ENCODE results near the gene PRRC2B.
"Not testable (repeated sequence)": the region's sequence is repeated elsewhere in the genome, so short reads cannot be mapped to it uniquely, and the experiment has no call there.

The PRRC2B gene

GRCh38 chr9:131393622-131394463 lies at the start of gene PRRC2B:
Gene PRRC2B, plus strand, starts transcription at chr9:131394086. Its CDS starts 36,059 bp downstream, at chr9:131430145.
- DNase-seq (ENCODE audit: low read depth, low spot score), result peak; percentile 87

DNA sequence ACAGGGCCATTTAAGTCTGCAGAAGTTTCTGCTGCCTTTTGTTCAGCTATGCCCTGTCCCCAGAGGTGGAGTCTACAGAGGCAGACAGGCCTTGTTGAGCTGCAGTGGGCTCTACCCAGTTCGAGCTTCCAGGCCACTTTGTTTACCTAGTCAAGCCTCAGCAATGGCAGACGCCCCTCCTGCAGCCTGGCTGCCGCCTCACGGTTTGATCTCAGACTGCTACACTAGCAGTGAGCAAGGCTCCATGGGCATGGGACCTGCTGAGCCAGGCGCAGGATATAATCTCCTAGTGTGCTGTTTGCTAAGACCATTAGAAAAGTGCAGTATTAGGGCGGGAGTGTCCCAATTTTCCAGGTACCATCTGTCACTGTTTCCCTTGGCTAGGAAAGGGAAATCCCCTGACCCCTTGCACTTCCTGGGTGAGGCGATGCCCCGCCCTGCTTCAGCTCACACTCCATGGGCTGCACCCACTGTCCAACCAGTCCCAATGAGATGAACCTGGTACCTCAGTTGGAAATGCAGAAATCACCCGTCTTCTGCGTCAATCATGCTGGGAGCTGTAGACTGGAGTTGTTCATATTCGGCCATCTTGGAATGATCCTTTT lies 48.9 kb upstream of the PRRC2B start:
- DNase-seq (ENCODE audit: low read depth, low spot score), result not testable (repeated sequence)

DNA sequence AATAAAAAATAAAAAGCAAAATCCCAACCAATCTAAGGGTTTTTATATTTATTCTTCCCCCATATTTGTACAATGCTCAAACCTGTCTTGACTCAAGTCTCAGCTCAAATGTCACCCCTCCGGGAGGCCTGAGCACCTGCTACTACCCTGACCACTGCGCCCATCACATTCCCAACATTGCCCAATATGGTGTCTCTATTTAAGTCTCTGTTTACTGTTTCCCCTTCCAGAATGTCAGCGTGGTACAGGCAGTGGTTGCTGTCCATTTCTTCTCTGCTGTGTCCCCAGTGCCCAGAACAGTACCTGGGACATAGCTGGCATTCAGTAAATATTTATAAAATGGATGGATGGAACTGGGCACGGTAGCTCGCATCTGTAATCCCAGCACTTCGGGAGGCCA lies 47.3 kb upstream of the PRRC2B start:
- no peak for DNase-seq (ENCODE audit: low read depth, low spot score)

DNA sequence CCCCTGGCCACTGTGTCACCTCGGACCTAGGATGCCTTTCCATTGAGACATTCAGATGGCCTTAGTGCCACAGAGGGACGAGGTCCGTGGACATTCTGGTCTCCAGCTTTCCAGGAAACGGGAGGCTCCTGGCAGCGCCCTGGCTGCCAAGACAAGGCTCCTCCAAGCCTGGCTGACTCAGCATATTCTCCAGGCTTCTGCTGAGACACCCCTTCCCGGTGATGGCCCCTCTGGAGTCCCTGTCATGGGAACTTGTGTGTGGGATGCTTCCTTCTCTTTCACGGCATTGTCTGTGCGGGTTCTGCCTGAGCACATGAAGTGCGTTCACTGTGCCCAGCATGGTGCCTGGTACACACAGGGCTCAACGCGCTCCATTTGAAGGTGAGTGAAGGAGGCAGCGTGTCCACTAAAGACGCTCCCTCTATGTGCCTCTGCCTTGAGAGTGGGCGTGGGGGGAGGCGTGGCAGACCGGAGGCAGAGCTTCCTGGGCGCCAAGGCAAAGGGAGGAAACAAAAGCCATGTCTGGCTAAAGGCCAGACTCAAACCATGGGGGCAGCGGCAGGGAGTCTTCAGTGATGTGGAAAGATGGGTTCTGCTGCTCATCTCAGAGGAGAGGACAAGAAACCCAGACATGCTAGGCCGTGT lies 46.4 kb upstream of the PRRC2B start:
- DNase-seq (ENCODE audit: low read depth, low spot score), result no peak

DNA sequence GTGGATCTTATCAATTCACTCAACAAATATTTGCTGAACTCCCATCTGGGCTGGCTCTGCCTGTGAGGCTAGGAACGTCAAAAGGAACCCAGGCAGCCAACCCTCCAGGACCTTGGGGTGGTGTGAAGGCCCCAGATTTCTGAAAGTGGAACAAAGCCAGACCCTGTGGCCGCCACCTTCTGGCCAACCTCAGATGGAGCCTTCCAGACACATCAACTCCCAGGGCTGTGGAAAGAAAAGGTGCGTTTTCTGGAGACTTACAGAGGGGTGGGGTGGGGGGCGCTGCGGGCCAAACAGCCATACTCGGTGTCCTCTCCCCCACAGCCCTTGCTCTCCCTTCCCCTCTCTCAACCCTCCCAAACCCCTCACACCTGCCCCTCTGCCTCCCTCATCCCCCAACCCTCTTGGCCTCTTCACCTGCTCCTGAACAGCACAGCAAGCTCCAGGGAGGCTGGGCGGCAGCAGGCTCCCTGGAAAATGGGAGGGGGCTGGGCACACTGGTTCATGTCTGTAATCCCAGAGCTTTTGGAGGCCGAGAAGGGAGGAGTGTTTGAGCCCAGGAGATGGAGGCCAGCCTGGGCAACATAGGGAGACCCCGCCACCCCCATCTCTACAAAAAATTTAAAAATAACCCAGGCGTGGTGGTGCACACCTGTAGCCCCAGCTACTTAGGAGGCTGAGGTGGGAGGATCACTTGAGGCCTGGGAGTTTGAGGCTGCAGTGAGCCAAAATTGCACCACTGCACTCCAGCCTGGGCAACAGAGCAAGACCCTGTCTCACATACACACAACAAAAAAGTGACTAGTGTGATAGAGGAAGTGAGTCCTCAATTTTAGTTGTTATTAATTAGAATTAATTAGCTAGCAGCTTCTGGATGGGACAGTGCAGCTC lies 45.0 kb upstream of the PRRC2B start:
- DNase-seq (ENCODE audit: low read depth, low spot score), result peak; percentile 30

DNA sequence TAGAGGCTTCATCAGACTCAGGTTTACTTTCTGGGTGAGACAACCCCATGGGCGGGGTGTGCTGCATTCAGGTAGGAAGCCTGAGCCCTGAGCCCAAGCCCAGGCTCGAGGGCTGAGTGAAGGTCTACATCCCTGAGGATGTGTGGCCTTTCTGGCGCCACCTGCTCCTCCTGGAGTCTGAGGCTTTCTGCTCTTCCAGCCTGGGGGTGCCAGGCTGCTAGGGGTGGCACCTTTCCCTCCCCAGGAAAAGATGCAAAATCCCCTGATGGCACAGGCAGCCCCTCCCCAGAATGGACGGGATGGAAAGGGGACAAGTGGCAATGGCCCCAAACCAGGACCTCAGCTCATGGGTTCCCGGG lies 44.4 kb upstream of the PRRC2B start:
- no peak for DNase-seq (ENCODE audit: low read depth, low spot score)

DNA sequence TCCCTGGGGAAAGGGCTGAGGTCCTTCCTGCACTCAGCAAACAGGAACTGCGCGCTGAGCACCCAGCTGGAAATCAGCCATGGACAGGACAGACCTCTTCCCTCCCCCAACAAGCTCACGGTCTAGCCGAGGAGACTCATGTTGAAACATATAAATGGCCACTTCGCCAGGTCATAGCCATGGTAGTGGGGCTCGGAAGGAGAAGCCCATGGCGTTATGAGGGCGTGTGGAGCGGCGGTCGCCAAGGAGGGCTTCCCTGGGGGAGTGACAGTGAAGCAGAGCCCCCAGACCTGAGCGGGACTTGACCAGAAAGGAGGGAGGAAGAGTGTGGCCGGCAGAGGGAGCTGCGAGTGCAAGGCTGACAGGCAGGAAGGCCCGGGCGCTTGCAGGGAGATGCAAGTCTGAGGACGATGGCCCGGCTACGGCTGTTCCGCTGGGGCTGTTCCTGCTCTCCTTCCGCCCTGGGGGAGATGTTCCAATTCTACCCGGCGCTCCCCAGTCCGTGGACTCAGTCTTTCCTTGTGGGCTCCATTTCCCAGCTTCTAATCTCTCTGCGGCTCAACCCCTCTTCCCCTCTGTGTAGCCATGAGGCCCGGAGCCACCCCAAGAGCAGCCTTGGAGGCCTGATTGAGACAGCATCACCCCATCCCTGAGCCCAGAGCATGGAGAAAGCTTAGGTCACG lies 43.9 kb upstream of the PRRC2B start:
- peak; percentile 95 for DNase-seq (ENCODE audit: low read depth, low spot score)

DNA sequence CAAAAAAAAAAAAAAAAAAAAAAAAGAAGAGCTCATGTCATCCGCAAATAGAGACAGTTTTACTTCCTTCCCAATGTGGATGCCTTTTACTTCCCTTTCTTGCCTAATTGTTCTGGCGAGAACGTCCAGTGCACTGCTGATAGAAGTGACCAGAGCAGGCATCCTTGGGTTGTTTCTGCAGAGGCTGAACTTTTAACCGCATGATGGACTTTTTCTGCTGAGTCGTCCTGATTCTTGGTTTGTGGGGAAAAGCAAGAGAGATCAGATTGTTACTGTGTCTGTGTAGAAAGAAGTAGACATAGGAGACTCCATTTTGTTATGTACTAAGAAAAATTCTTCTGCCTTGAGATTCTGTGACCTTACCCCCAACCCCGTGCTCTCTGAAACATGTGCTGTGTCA lies 37.4 kb upstream of the PRRC2B start:
- DNase-seq (ENCODE audit: low read depth, low spot score), result peak; percentile 38

DNA sequence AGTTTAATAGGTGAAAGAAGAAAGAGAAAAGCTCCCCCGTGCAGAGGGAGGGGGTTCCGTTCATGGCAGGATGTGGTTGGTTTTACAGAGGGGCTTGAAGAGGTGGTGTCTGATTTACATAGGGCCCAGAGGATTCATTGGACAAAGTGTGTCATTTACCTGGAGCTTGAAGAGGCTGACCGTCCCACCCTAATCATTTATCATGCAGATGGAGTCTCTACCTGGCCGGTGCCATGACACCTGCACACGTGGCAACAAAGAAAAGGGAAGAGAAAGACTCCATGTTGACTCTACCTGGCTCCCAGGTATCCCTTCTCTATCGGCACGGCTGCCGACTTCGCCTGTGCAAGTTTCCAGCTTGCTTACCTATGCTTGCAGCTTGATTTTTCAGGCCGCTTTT lies 35.3 kb upstream of the PRRC2B start:
- DNase-seq (ENCODE audit: low read depth, low spot score), result peak; percentile 40

DNA sequence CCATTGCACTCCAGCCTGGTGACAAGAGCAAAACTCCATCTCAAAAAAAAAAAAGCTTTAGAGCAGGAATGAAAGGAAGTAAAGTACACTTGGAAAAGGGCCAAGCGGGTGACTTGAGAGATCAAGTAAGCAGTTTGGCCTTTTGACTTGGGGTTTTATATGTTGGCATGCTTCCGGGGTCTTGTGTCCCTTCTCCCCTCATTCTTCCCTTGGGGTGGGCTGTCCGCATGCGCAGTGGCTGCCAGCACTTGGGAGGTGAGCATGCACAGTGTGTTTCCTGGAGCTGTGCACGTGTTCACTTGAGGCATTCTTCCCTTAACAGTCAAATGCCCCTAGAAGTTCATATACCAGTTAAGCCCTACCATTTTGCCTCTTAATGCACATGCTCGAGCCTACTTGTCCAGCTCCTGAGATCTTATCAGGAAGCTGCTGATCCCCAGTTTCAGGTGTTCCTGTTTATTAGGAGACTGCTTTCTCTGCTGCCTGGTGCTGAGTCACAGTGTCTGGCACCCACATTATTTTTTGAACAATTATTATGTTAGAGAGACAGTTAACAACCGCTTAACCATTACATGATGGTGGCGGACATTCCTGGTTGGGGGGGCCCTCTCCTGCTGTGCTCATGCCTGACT lies 32.6 kb upstream of the PRRC2B start:
- DNase-seq (ENCODE audit: low read depth, low spot score), result no peak

- no peak for DNase-seq (ENCODE audit: low read depth, low spot score)
These were observed 28.3 kb upstream of the PRRC2B start for GRCh38 chr9:131365546-131365945.

DNA sequence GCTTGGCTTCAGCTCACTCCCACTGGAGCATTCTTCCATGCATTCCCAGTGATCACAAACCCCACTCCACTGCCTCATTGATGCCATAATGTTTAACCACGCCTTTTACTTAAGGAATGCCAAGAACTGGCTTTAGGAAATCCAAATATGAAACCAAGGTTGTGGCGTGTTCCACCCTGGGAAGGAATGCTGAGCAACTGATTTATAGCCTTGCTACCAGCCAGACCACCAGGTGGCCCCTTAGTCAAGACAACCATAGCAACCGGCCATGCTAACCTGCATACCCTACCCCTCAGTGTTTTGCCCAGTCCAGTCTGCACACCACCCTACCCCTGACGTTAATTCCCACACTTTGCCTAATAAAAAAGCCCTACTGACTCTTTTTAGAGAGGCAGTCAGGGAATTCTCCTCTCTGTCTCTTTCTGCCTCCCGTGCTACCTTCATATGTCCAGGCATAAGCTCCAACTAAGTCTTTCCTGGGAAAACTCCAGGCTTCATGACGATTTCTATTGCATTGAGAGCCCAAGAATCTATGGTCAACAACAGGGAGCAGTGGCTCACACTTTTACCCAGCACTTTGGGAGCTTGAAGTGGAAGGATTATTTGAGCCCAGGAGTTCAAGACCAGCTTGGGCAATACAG lies 27.0 kb upstream of the PRRC2B start:
- peak; percentile 76 for DNase-seq (ENCODE audit: low read depth, low spot score)

DNA sequence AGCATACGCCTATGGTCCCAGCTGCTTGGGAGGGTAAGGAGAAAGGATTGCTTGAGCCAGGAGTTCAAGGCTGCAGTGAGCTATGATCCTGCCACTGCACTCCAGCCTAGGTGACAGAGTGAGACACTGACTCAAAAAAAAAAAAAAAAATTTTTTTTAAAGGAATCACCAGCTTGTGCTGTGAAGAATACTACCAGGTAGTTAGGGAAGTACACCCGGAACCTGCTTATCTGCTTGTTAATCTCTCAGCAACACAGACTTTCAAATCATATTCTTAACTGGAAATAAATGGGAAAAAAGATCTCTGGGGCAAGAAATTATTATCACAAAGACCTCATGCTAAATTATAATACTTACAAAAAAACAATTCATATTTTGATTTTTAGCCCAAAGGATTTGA lies 26.4 kb upstream of the PRRC2B start:
- no peak for DNase-seq (ENCODE audit: low read depth, low spot score)

- no peak for DNase-seq (ENCODE audit: low read depth, low spot score)
These were observed 23.2 kb upstream of the PRRC2B start for GRCh38 chr9:131370638-131371037.

DNA sequence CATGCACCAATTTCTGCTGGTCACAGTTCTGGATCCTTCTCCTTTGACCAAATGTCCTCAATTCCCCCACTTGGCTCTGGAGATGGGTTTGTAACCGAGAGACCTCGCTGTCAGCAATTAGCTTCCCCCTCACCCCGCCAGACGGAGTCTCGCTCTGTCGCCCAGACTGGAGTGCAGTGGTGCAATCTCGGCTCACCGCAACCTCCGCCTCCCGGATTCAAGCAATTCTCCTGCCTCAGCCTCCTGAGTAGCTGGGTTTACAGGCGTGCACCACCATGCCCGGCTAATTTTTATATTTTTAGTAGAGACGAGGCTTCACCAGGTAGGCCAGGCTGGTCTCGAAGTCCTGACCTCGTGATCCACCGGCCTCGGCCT lies 21.3 kb upstream of the PRRC2B start:
- peak; percentile 36 for DNase-seq (ENCODE audit: low read depth, low spot score)

- not testable (repeated sequence) for DNase-seq (ENCODE audit: low read depth, low spot score)
These were observed 19.2 kb upstream of the PRRC2B start for GRCh38 chr9:131374638-131375037.

GRCh38 chr9:131379056-131379455 lies 14.8 kb upstream of the PRRC2B start:
- no peak for DNase-seq (ENCODE audit: low read depth, low spot score)

DNA sequence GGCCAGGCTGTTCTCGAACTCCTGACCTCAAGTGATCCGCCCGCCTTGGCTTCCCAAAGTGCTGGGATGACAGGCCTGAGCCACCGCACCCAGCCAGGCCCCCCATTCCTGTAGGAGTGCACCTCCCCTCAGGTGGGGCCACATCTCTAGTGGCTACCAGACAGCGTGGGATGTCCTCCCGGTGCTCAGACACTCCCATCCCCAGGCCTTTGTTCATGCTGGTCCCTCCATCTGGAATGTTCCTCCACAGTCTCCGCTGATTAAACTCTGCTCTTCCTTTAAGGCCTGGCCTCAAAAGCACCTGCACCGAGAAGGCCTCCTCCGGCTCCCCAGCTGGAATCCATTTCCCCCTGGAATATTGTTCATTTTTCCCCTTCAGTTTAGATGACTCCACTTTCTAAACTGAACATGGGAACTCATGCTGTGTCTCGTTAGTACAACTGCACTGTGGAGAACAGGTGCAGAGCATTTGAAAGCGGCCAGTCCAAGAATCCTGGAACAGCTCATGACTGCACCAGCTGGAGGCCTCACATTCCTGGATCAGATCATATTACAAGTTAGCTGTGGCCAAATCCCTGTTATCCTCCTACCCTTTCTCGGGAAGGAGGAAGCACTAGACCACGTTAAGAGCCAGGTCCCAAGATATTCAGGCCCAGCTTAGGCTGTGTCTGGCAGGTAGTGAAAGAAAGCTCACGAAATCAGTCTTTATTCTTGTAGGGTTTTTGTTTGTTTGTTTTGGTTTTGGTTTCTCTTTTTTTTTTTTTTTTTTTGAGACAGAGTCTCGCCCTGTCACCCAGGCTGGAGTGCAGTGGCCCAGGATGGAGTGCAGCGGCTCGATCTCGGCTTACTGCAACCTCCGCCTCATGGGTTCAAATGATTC lies 10.8 kb upstream of the PRRC2B start:
- peak; percentile 89 for DNase-seq (ENCODE audit: low read depth, low spot score)

GRCh38 chr9:131385296-131385695 lies 8.6 kb upstream of the PRRC2B start:
- no peak for DNase-seq (ENCODE audit: low read depth, low spot score)
